Suprapubic skin (tissue), 4 donors: ENCODE measurements around the gene CHSY1. TPM values are rescaled to one million over a fixed set of nuclear protein-coding genes. Genes with fewer than 3 reads are reported as not detected.

ENCODE experiments used
- DNase-seq, 2 donors: peaks; one replicate each; pipeline ENCODE4 v3.0.0-alpha.2; 2019; ENCODE audit warnings: low spot score in 2 of 2
- H3K27ac ChIP-seq: fragments of 200-600 bp; sonication (generic); one replicate; pipeline ENCODE4 v1.5.1; 2019
- H3K27me3 ChIP-seq: fragments of 200-600 bp; sonication (generic); one replicate; pipeline ENCODE4 v1.5.1; 2019
- H3K36me3 ChIP-seq: fragments of 200-600 bp; sonication (generic); one replicate; pipeline ENCODE4 v1.5.1; 2019
- H3K4me1 ChIP-seq: fragments of 200-600 bp; sonication (generic); one replicate; pipeline ENCODE4 v1.5.1; 2019
- H3K4me3 ChIP-seq: fragments of 200-600 bp; sonication (generic); one replicate; pipeline ENCODE4 v1.5.1; 2019; ENCODE audit warnings: mild to moderate bottlenecking
- H3K9me3 ChIP-seq: fragments of 200-600 bp; sonication (generic); one replicate; pipeline ENCODE4 v1.5.1; 2019
- EP300 ChIP-seq: sonication (generic); formaldehyde crosslinking; IDR thresholded peaks from one replicate; pipeline ENCODE4 v1.6.1; 2017; ENCODE audit warnings: antibody characterized with exemption
- POLR2A ChIP-seq, 2 donors: fragments of 450-650 bp; IDR thresholded peaks; one replicate each; pipeline ENCODE4 v1.6.1; 2017; ENCODE audit warnings: antibody characterized with exemption in 2 of 2, mild to moderate bottlenecking in 2 of 2, moderate library complexity in 2 of 2
- POLR2AphosphoS5 ChIP-seq, 3 donors: sonication (generic); formaldehyde crosslinking; IDR thresholded peaks; one replicate each; pipeline ENCODE4 v1.6.1; 2017; ENCODE audit warnings: antibody characterized with exemption in 3 of 3
- WGBS: methylation state at CpG from one replicate; pipeline ENCODE4 v1.1.5; 2018; 5-methylcytosine and 5-hydroxymethylcytosine counted together
- total RNA-seq, 4 donors: library from RNA; depleted of rRNA; stranded (reverse); fragments of >200 nt; gene quantifications; one replicate each; pipeline ENCODE4 v1.1.0, GENCODE V29; 2016
- TF ChIP-seq, protein P1 (sequence below), 2 donors: fragments of 200-600 bp in 1 of 2; fragments of 450-650 bp in 1 of 2; sonication (generic) in 1 of 2; IDR thresholded peaks; one replicate each; pipeline ENCODE4 v1.5.1; 2016 to 2019; ENCODE audit warnings: antibody characterized with exemption in 2 of 2, mild to moderate bottlenecking in 1 of 2, moderate library complexity in 1 of 2

The CHSY1 gene, protein sequence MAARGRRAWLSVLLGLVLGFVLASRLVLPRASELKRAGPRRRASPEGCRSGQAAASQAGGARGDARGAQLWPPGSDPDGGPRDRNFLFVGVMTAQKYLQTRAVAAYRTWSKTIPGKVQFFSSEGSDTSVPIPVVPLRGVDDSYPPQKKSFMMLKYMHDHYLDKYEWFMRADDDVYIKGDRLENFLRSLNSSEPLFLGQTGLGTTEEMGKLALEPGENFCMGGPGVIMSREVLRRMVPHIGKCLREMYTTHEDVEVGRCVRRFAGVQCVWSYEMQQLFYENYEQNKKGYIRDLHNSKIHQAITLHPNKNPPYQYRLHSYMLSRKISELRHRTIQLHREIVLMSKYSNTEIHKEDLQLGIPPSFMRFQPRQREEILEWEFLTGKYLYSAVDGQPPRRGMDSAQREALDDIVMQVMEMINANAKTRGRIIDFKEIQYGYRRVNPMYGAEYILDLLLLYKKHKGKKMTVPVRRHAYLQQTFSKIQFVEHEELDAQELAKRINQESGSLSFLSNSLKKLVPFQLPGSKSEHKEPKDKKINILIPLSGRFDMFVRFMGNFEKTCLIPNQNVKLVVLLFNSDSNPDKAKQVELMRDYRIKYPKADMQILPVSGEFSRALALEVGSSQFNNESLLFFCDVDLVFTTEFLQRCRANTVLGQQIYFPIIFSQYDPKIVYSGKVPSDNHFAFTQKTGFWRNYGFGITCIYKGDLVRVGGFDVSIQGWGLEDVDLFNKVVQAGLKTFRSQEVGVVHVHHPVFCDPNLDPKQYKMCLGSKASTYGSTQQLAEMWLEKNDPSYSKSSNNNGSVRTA
- 10 to 100 TPM; 29.7 to 39.6 (median 30.5) TPM for total RNA-seq

- peaks cover 44% of the 10 kb centered on the region for H3K4me1 ChIP-seq
- WGBS, result under 1% methylated on average over 23 of the region's 108 CpGs
Measured at GRCh38 chr15:101251830-101252820, at the start of gene CHSY1. TSS of gene CHSY1 (minus strand) at chr15:101252048. CDS start at chr15:101251456, 592 bp downstream.

GRCh38 chr15:101296418-101297405, 44.9 kb upstream of the CHSY1 start:
- DNase-seq, result no peak
- Histone ChIP-seq H3K27me3 (no peaks in the 10 kb centered on the region), H3K4me1 (peaks cover 45% of the 10 kb centered on the region), H3K4me3 (peak overlapping the region; percentile 77), H3K27ac (no peak overlapping the region), H3K36me3 (no peaks in the 10 kb centered on the region), H3K9me3 (no peaks in the 10 kb centered on the region)
- TF ChIP-seq EP300 (no peak), POLR2A (IDR thresholded peaks at IDR 0.05) (no peak), POLR2AphosphoS5 (IDR thresholded peaks at IDR 0.05) (no peak)
- TF ChIP-seq, protein P1, sequence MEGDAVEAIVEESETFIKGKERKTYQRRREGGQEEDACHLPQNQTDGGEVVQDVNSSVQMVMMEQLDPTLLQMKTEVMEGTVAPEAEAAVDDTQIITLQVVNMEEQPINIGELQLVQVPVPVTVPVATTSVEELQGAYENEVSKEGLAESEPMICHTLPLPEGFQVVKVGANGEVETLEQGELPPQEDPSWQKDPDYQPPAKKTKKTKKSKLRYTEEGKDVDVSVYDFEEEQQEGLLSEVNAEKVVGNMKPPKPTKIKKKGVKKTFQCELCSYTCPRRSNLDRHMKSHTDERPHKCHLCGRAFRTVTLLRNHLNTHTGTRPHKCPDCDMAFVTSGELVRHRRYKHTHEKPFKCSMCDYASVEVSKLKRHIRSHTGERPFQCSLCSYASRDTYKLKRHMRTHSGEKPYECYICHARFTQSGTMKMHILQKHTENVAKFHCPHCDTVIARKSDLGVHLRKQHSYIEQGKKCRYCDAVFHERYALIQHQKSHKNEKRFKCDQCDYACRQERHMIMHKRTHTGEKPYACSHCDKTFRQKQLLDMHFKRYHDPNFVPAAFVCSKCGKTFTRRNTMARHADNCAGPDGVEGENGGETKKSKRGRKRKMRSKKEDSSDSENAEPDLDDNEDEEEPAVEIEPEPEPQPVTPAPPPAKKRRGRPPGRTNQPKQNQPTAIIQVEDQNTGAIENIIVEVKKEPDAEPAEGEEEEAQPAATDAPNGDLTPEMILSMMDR (IDR thresholded peaks at IDR 0.05), result no peak
- 69% methylated on average over 8 of the region's 9 CpGs for WGBS

More at GRCh38 chr15:101251830-101252820, at the start of gene CHSY1:
- Histone ChIP-seq H3K9me3 (no peaks in the 10 kb centered on the region), H3K4me3 (peak within 1 kb of the TSS; percentile 87), H3K27ac (peak within 1 kb of the TSS; percentile 97), H3K27me3 (no peaks in the 10 kb centered on the region), H3K36me3 (no peaks in the 10 kb centered on the region)
- DNase-seq, result peak; percentile 95 to 96
- no peak for TF ChIP-seq EP300
- TF ChIP-seq, protein P1 (IDR thresholded peaks at IDR 0.05), result no peak
- peak; percentile 45 to 79 for TF ChIP-seq POLR2A (IDR thresholded peaks at IDR 0.05)
- TF ChIP-seq POLR2AphosphoS5 (IDR thresholded peaks at IDR 0.05), result peak; percentile 69 to 93 (median 89)

GRCh38 chr15:101295607-101296161, 43.8 kb upstream of the CHSY1 start:
- 2% methylated on average over 17 of the region's 20 CpGs for WGBS
- TF ChIP-seq POLR2AphosphoS5 (IDR thresholded peaks at IDR 0.05) (no peak), POLR2A (IDR thresholded peaks at IDR 0.05) (no peak), EP300 (no peak)
- TF ChIP-seq, protein P1 (IDR thresholded peaks at IDR 0.05), result no peak

More at GRCh38 chr15:101295607-101296161, 43.8 kb upstream of the CHSY1 start:
- Histone ChIP-seq H3K27ac (peak overlapping the region; percentile 98), H3K36me3 (peaks cover 2% of the 10 kb centered on the region), H3K9me3 (no peaks in the 10 kb centered on the region), H3K27me3 (no peaks in the 10 kb centered on the region), H3K4me3 (peak overlapping the region; percentile 77), H3K4me1 (peaks cover 47% of the 10 kb centered on the region)
- DNase-seq, result no peak
